GM23338 (cell line): ENCODE measurements around the gene GTF2E1.

Source experiments
- CTCF ChIP-seq, 2 experiments: fragments of 200-600 bp in 1 of 2; sonication (generic) in 1 of 2; conservative IDR thresholded peaks; 2 replicates each; pipeline versions ENCODE4 v1.5.1 to v1.6.1; 2016 to 2017; ENCODE audit warnings: antibody characterized with exemption in 2 of 2, low read depth in 2 of 2, mild to moderate bottlenecking in 2 of 2, moderate library complexity in 1 of 2
- ETS1 ChIP-seq: IDR thresholded peaks from 2 replicates; pipeline ENCODE4 v1.6.1; 2016; ENCODE audit warnings: antibody characterized with exemption
- EZH2 ChIP-seq: fragments of 200-600 bp; sonication (generic); IDR thresholded peaks from one replicate; pipeline ENCODE4 v1.8.0; 2017; ENCODE audit warnings: antibody characterized with exemption, mild to moderate bottlenecking, low read depth; ENCODE audit not compliant: unreplicated experiment
- JUNB ChIP-seq: IDR thresholded peaks from one replicate; pipeline ENCODE4 v1.6.1; 2016; ENCODE audit warnings: antibody characterized with exemption; ENCODE audit not compliant: unreplicated experiment
- NANOG ChIP-seq: IDR thresholded peaks from 2 replicates; pipeline ENCODE4 v1.6.1; 2016; ENCODE audit warnings: antibody characterized with exemption, borderline replicate concordance
- POLR2AphosphoS5 ChIP-seq: IDR thresholded peaks from 2 replicates; pipeline ENCODE4 v1.6.1; 2016; ENCODE audit warnings: antibody characterized with exemption, low read depth
- ZNF331 ChIP-seq: fragments of 250-450 bp; sonication (Bioruptor Pico); IDR thresholded peaks from 2 replicates; pipeline ENCODE4 v1.5.0; 2020; ENCODE audit warnings: low read depth, mild to moderate bottlenecking, moderate library complexity

- no peak for TF ChIP-seq CTCF (conservative IDR thresholded peaks at IDR 0.05; ENCODE audit: low read depth in 2 of 2)
- TF ChIP-seq ETS1: peak; percentile 85
- peak; percentile 85 for TF ChIP-seq POLR2AphosphoS5
- no peak for TF ChIP-seq JUNB
- TF ChIP-seq NANOG: no peak
- no peak for TF ChIP-seq EZH2
- TF ChIP-seq ZNF331: no peak
Observed at GRCh38 chr3:120742198-120742848, at the start of gene GTF2E1, which contains the start of gene RABL3.
